Measurements from ENCODE around the gene SNX18.

- TF ChIP-seq, protein P1, sequence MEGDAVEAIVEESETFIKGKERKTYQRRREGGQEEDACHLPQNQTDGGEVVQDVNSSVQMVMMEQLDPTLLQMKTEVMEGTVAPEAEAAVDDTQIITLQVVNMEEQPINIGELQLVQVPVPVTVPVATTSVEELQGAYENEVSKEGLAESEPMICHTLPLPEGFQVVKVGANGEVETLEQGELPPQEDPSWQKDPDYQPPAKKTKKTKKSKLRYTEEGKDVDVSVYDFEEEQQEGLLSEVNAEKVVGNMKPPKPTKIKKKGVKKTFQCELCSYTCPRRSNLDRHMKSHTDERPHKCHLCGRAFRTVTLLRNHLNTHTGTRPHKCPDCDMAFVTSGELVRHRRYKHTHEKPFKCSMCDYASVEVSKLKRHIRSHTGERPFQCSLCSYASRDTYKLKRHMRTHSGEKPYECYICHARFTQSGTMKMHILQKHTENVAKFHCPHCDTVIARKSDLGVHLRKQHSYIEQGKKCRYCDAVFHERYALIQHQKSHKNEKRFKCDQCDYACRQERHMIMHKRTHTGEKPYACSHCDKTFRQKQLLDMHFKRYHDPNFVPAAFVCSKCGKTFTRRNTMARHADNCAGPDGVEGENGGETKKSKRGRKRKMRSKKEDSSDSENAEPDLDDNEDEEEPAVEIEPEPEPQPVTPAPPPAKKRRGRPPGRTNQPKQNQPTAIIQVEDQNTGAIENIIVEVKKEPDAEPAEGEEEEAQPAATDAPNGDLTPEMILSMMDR (conservative IDR thresholded peaks at IDR 0.05; ENCODE audit: low read depth, low read length): no peak
- no peak for TF ChIP-seq EZH2phosphoT487 (IDR thresholded peaks at IDR 0.05; ENCODE audit: borderline replicate concordance, low read length)
- TF ChIP-seq EZH2 (IDR thresholded peaks at IDR 0.05; ENCODE audit: low read length, unreplicated experiment): no peak
Observed at GRCh38 chr5:54579591-54580295, 62.2 kb downstream of the SNX18 start.
